HTR-8/SVneo (cell line): Measurements from ENCODE around the gene GCNT2.
"Not testable (repeated sequence)": the region's sequence is repeated elsewhere in the genome, so short reads cannot be mapped to it uniquely, and the experiment has no call there.

Experiments
- DNase-seq: peaks from one replicate; pipeline ENCODE4 v3.0.0; 2011; ENCODE audit warnings: low spot score, mixed read lengths; ENCODE audit not compliant: insufficient read length
- FAIRE-seq: peaks from 2 replicates; lab custom pipeline; 2011; peaks lifted over from hg19 to GRCh38; lab: Jason Lieb, UNC

GCNT2 gene

DNA sequence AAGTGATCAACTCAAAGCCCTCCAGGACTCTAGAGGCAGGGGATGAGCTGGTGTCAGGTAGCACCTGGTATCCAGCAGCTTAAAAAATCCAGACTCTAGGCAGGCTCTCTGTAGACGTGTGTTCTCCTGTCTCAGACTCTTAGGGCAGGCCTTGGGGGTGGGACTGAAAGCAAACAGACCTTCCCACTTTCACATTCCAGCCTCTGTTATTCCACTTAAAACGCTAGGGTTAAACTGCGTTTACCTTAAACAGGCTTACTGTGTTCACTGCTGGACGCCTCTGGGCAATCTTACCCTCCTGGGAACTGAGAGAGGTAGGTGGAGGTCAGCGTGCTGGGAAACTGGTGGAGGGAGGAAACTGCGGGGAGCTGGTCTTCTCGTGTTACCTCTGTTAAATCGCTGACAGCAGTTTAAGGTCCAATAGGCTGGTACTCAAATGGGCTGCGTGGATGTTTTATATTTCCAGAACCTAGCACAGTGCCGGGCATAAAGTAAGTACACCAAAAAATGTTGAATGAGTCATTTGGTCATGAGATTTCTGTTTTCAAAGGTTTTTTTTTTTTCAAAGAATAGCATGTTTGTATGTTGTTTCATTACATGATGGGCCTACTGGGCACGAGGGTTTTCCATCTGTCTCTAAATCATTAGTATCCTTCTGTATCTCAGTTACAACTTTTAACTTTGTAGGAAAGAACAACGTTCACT, at the start of gene GCNT2:
GCNT2 (plus strand) TSS at position 248 of the 705 bp plus-strand sequence. CDS start 7,561 bp downstream, outside the sequence.
- DNase-seq (peak; percentile 51), FAIRE-seq (peak; percentile 36)

- no peak for DNase-seq
- no peak for FAIRE-seq
Observed at GRCh38 chr6:10472634-10473033, 48.5 kb upstream of the GCNT2 start.

GRCh38 chr6:10478187-10479040, 42.7 kb upstream of the GCNT2 start:
- no peak for FAIRE-seq
- peak; percentile 63 for DNase-seq

DNA sequence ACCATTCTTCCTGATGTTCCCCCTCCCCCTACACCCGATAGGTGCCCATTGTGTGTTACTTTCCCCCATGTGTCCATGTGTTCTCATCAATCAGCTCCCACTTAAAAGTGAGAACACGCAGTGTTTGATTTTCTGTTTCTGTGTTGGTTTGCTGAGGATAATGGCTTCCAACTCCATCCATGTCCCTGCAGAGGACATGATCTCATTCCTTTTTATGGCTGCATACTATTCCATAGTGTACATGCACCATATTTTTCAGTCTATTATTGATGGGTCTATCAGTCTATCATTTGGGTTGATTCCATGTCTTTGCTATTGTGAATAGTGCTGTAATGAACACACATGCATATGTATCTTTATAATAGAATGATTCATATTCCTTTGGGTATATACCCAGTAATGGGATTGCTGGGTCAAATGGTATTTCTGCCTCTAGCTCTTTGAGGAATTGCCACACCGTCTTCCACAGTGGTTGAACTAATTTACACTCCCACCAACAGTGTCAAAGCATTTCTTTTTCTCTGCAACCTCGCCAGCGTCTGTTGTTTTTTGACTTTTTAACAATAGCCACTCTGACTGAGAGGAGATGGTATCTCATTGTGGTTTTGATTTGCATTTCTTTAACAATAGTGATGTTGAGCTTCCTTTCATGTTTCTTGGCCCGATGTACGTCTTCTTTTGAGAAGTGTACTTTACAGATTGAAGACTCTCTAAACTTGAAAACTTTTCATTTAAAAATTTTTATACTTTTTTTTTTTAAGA, 41.0 kb upstream of the GCNT2 start:
- DNase-seq (no peak), FAIRE-seq (no peak)

DNA sequence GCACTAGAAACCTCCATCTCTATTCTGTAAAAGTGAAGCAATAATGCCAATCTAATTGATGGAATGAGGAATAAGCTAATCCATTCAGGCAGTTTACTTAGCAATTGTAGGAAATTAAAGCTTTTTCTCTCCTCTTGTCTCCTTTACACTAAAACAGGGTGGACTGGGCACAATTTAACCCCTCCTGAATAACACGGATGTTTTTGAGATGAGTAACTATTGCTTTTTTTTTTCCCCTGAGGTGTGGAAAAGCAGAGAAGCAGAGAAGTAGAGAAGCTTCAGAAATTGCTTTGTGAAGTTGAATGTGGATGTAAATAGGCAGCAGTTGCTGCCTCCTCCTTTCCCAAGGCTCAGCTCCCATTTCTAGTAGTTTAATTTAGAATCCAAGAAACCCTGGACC, 40.0 kb upstream of the GCNT2 start:
- FAIRE-seq (no peak), DNase-seq (no peak)

DNA sequence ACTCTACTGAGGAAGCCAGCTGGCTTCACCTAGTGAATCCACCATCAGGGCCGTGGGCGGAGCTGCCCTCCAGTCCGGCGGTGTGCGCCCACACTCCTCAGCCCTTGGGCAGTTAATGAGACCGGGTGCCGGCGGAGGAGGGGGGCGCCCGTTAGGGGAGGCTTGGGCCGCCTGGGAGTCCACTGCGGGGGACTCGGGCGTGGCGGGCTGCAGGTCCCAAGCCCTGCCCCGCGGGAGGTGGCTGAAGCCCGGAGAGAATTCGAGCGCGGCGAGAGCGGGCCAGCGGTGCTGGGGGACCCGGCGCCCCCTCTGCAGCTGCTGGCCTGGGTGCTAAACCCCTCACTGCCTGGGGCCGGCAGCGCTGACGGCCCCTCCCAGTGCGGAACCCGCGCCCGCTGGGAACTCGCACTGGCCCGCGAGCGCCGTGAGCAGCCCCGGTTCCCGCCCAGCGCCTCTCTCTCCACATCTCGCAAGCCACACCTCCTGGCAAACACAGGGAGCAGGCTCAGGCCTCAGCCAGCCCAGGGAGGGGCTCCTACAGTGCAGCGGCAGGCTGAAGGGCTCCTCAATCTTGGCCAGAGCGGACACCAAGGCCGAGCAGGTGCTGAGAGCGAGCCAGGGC, 38.4 kb upstream of the GCNT2 start:
- DNase-seq (no peak), FAIRE-seq (no peak)

- FAIRE-seq, result no peak
- DNase-seq, result no peak
Observed at GRCh38 chr6:10484912-10485311, 36.2 kb upstream of the GCNT2 start.

DNA sequence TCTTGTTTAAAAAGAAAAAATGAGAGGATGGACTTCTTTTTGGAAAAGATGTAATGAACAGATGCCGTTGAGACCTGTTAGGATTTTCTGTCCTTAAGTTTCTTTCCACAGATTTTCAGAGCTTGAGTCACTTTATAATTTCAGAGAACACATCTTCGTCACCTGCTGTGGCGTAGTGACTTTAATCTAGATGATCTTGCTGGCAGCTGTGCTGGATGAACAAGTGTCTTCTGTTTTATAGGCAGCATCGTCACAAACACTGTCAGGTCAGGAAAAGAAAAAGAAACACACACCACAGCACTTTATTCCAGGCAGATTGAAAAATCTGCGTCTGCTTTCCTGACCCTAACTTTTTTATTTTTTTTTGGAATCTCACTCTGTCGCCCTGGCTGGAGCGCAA, 35.7 kb upstream of the GCNT2 start:
- FAIRE-seq (no peak), DNase-seq (no peak)

DNA sequence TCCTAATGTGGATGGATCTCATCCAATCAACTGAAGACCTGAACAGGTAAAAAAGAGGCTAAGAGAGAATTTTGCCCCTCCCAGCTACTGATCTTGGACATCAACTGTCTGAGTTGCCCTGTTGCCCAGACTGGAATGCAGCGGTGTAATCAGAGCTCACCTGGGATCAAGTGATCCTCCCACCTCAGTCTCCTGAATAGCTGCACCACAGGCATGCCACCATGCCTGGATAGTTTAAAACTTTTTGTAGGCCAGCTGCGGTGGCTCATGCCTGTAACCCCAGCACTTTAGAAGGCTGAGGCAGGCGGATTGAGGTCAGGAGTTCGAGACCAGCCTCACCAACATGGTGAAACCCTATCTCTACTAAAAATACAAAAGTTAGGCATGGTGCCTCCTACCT, 34.9 kb upstream of the GCNT2 start:
- DNase-seq (no peak), FAIRE-seq (no peak)

DNA sequence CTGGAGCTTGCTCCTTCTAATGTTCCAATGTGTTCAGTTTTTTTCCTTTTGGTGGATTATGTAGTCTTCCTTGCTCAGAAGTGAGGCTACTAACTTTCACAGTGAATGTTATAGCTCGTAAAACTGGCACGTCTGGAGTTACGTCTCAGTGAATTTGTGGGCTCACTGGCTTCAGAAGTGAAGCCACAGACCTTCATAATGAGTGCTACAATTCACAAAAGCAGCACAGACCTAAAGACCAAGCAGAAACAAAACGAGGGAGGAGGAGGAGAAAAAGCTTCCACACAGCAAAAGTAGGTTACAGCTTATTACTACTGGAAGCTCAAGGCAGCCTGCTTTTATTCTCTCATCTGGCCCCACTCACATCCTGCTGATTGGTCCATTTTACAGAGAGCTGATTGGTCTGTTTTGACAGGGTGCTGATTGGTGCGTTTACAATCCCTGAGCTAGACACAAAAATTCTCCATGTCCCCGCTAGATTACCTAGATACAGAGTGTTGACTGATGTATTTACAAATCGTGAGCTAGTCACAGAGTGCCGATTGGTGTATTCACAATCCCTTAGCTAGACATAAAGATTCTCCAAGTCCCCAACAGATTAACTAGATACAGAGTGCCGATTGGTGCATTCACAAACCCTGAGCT, 34.1 kb upstream of the GCNT2 start:
- DNase-seq, FAIRE-seq: not testable (repeated sequence)

GRCh38 chr6:10487668-10488327, 33.4 kb upstream of the GCNT2 start:
- FAIRE-seq, result no peak
- no peak for DNase-seq

GRCh38 chr6:10491463-10491862, 29.7 kb upstream of the GCNT2 start:
- DNase-seq (no peak), FAIRE-seq (no peak)

GRCh38 chr6:10491905-10492304, 29.2 kb upstream of the GCNT2 start:
- DNase-seq, FAIRE-seq: not testable (repeated sequence)

DNA sequence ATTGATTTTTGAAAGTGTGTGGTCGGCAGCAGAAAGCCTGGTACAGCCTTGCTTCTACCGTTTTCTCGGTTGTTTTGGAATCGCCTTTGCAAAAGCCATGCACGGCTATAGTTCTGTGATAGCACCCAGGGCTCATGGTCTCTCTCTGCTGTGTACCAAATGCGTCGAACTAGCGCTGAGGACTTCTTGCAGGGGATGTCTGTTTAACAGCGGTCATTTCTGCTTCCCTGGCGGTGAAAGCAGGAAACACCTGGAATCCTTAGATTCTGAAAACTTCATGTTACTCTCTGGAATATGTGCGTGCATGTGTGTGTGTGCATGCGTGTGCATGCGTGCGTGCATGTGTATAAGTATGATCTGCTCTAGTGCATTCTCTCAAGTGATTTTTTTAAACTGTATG, 26.1 kb upstream of the GCNT2 start:
- FAIRE-seq (no peak), DNase-seq (no peak)

- no peak for FAIRE-seq
Observed at GRCh38 chr6:10505529-10505928, 15.6 kb upstream of the GCNT2 start.

DNA sequence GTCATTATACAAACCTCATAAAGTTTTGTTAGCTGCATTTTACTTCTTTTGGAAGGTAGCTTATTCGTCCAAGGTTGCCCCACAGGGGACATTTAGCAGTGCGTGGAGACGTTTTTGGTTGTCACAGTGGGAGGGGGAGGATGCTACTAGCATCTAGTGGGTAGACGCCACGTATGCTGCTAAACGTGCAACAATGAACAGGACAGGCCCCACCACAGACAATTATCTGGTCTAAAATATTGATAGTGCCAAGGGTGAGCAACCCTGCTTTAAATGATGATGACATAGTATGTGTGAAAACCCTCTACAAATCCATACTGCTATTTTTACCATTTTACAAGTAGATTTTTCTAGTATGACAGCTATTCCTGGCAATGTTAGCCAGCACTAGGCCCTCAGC, 13.9 kb upstream of the GCNT2 start:
- no peak for FAIRE-seq
- DNase-seq, result no peak

More at GRCh38 chr6:10505529-10505928, 15.6 kb upstream of the GCNT2 start:
- DNase-seq, result no peak

DNA sequence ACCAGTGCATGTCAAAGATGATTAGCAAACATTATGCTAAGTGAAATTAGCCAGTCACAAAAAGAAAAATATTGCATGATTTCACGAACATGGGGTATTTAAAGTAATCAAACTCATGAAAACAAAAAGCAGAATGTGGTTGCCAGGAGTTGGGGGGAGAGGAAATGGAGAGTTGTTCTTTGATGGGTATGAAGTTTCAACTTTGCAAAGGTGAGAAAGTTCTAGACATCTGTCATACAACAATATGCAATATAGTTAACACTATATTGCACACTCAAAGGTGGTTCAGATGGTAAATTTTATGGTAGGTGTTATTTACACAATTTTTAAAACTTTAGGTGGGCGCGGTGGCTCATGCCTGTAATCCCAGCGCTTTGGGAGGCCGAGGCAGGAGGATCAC, 13.4 kb upstream of the GCNT2 start:
- FAIRE-seq (no peak), DNase-seq (no peak)

- FAIRE-seq (peak; percentile 48), DNase-seq (peak; percentile 69)
Observed at GRCh38 chr6:10510592-10511367, 10.4 kb upstream of the GCNT2 start.
